Measurements from ENCODE around the gene TULP4. TPM values are rescaled to one million over a fixed set of nuclear protein-coding genes. Genes with fewer than 3 reads are reported as not detected.

The TULP4 gene
- total and polyA plus RNA-seq, 2 donors (not counting 1 experiment from before 2014, with no cell fraction given), result 16.8 to 88.2 TPM

DNA sequence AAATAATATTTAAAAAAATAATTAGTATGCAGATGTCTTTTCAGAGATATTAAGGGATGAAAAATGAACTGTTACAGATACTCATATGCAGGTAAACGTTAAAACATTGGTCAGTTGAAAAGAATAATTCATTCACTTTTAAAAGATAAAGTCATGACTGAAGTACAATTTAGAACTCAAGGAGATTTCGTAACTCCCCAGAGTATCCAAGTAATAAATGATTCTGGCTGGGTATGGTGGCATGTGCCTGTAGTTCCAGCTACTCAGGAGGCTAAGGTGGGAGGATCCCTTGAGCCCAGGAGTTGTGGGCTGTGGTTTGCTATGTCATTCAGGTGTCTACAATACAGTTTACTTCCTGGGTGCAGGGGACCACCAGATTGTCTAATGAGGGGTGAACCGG lies 125.3 kb downstream of the TULP4 start:
- Histone ChIP-seq H3K79me2 (ENCODE audit: control insufficient read depth, insufficient read depth, low read length) (no peaks in the 10 kb centered on the region), H3K9ac (ENCODE audit: insufficient read depth, low read length) (no peak overlapping the region), H3K36me3 (ENCODE audit: control insufficient read depth, insufficient read depth, low read length) (no peaks in the 10 kb centered on the region), H4K20me1 (ENCODE audit: control insufficient read depth, extremely low read depth, insufficient read depth, low read length) (no peaks in the 10 kb centered on the region), H3K4me1 (ENCODE audit: control insufficient read depth, extremely low read depth, insufficient read depth, low read length) (no peaks in the 10 kb centered on the region), H3K27me3 (ENCODE audit: control insufficient read depth, insufficient read depth, low read length) (no peaks in the 10 kb centered on the region), H3K4me2 (ENCODE audit: extremely low read depth, insufficient read depth, low read length) (no peak overlapping the region), H3K27ac (ENCODE audit: insufficient read depth, low read length) (no peak overlapping the region), H2AFZ (ENCODE audit: low read length) (no peak overlapping the region), H3K9me3 (ENCODE audit: control insufficient read depth, insufficient read depth, low read depth, low read length) (no peaks in the 10 kb centered on the region), H3K4me3 (replicated peaks in 1 of 4; ENCODE audit: control extremely low read depth in 1 of 4, insufficient read depth in 1 of 4, low read depth in 3 of 4, low read length in 4 of 4) (no peak overlapping the region)
- peak in 1 of 2 donors; percentile 13 for DNase-seq (ENCODE audit: low read depth in 2 of 2)
- TF ChIP-seq EZH2 (IDR thresholded peaks at IDR 0.05; ENCODE audit: low read length, missing control alignments), result no peak
- TF ChIP-seq, protein P1, sequence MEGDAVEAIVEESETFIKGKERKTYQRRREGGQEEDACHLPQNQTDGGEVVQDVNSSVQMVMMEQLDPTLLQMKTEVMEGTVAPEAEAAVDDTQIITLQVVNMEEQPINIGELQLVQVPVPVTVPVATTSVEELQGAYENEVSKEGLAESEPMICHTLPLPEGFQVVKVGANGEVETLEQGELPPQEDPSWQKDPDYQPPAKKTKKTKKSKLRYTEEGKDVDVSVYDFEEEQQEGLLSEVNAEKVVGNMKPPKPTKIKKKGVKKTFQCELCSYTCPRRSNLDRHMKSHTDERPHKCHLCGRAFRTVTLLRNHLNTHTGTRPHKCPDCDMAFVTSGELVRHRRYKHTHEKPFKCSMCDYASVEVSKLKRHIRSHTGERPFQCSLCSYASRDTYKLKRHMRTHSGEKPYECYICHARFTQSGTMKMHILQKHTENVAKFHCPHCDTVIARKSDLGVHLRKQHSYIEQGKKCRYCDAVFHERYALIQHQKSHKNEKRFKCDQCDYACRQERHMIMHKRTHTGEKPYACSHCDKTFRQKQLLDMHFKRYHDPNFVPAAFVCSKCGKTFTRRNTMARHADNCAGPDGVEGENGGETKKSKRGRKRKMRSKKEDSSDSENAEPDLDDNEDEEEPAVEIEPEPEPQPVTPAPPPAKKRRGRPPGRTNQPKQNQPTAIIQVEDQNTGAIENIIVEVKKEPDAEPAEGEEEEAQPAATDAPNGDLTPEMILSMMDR (conservative IDR thresholded peaks at IDR 0.05 in 1 of 2, IDR thresholded peaks at IDR 0.05 in 1 of 2; ENCODE audit: low read depth in 1 of 2, low read length in 2 of 2), result no peak

DNA sequence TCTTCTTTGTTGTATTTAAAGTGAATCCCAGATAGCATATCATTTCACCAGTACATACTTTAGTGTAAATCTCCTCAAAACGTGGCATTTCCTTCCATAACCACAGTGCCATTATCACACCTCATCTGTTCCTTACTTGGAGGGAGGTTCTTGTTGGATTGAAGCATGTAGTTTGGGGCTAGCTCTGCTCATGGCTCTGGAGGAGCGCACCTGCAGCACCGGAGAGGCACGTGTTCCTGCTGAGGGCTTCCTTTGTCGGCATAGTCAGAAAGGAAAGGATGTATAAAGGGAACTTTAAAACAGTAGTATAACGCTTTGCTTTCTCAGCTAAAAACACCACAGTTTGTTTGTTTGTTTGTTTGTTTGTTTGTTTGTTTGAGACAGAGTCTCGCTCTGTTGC lies 126.0 kb downstream of the TULP4 start:
- H3K27ac ChIP-seq (ENCODE audit: insufficient read depth, low read length), result no peak overlapping the region
- H3K4me1 ChIP-seq (ENCODE audit: control insufficient read depth, extremely low read depth, insufficient read depth, low read length), result no peaks in the 10 kb centered on the region
- no peaks in the 10 kb centered on the region for H4K20me1 ChIP-seq (ENCODE audit: control insufficient read depth, extremely low read depth, insufficient read depth, low read length)
- no peak for DNase-seq (ENCODE audit: low read depth in 2 of 2)
- H3K4me2 ChIP-seq (ENCODE audit: extremely low read depth, insufficient read depth, low read length), result no peak overlapping the region
- no peak overlapping the region for H3K9ac ChIP-seq (ENCODE audit: insufficient read depth, low read length)
- H3K79me2 ChIP-seq (ENCODE audit: control insufficient read depth, insufficient read depth, low read length), result no peaks in the 10 kb centered on the region
- no peak for TF ChIP-seq EZH2 (IDR thresholded peaks at IDR 0.05; ENCODE audit: low read length, missing control alignments)
- TF ChIP-seq, protein P1 (conservative IDR thresholded peaks at IDR 0.05 in 1 of 2, IDR thresholded peaks at IDR 0.05 in 1 of 2; ENCODE audit: low read depth in 1 of 2, low read length in 2 of 2), result no peak
- no peaks in the 10 kb centered on the region for H3K9me3 ChIP-seq (ENCODE audit: control insufficient read depth, insufficient read depth, low read depth, low read length)
- no peak overlapping the region for H2AFZ ChIP-seq (ENCODE audit: low read length)
- no peaks in the 10 kb centered on the region for H3K36me3 ChIP-seq (ENCODE audit: control insufficient read depth, insufficient read depth, low read length)
- H3K4me3 ChIP-seq (replicated peaks in 1 of 4; ENCODE audit: control extremely low read depth in 1 of 4, insufficient read depth in 1 of 4, low read depth in 3 of 4, low read length in 4 of 4), result no peak overlapping the region
- H3K27me3 ChIP-seq (ENCODE audit: control insufficient read depth, insufficient read depth, low read length), result no peaks in the 10 kb centered on the region

DNA sequence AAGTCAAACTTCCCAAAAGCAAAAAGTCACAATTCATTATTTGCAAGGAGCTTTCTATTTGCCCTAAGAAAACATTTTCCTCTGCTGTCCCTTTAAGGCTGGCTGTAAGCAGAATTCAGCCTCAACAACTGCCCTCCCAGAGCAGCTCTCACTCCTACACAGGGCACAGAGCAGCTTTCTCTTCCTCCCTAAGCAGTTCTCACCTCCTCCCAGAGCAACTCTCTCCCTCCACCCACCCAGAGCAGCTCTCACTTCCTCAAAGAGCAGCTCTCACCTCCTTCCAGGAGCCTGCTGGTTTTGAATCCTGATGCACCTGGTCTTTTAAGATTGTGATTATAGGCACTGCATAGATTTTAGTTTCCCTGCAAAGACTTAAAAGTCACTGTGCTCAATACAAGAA lies 127.0 kb downstream of the TULP4 start:
- Histone ChIP-seq H3K27me3 (ENCODE audit: control insufficient read depth, insufficient read depth, low read length) (no peaks in the 10 kb centered on the region), H3K9ac (ENCODE audit: insufficient read depth, low read length) (no peak overlapping the region), H4K20me1 (ENCODE audit: control insufficient read depth, extremely low read depth, insufficient read depth, low read length) (no peaks in the 10 kb centered on the region), H3K4me1 (ENCODE audit: control insufficient read depth, extremely low read depth, insufficient read depth, low read length) (no peaks in the 10 kb centered on the region), H3K9me3 (ENCODE audit: control insufficient read depth, insufficient read depth, low read depth, low read length) (no peaks in the 10 kb centered on the region), H3K79me2 (ENCODE audit: control insufficient read depth, insufficient read depth, low read length) (no peaks in the 10 kb centered on the region), H3K4me2 (ENCODE audit: extremely low read depth, insufficient read depth, low read length) (no peak overlapping the region), H2AFZ (ENCODE audit: low read length) (no peak overlapping the region), H3K4me3 (replicated peaks in 1 of 4; ENCODE audit: control extremely low read depth in 1 of 4, insufficient read depth in 1 of 4, low read depth in 3 of 4, low read length in 4 of 4) (no peak overlapping the region), H3K36me3 (ENCODE audit: control insufficient read depth, insufficient read depth, low read length) (no peaks in the 10 kb centered on the region), H3K27ac (ENCODE audit: insufficient read depth, low read length) (no peak overlapping the region)
- no peak for DNase-seq (ENCODE audit: low read depth in 2 of 2)
- TF ChIP-seq, protein P1 (conservative IDR thresholded peaks at IDR 0.05 in 1 of 2, IDR thresholded peaks at IDR 0.05 in 1 of 2; ENCODE audit: low read depth in 1 of 2, low read length in 2 of 2), result no peak
- no peak for TF ChIP-seq EZH2 (IDR thresholded peaks at IDR 0.05; ENCODE audit: low read length, missing control alignments)

Measured in fibroblast of lung (primary cell).